NCI-H510A treated with DMSO at 0.1 percent for 48 hours (cell line): ENCODE data around the gene HOXB7.

Experiments
- DNase-seq: peaks from one replicate; lab custom pipeline; 2025; lab: John Stamatoyannopoulos, UW

Gene HOXB7

DNA sequence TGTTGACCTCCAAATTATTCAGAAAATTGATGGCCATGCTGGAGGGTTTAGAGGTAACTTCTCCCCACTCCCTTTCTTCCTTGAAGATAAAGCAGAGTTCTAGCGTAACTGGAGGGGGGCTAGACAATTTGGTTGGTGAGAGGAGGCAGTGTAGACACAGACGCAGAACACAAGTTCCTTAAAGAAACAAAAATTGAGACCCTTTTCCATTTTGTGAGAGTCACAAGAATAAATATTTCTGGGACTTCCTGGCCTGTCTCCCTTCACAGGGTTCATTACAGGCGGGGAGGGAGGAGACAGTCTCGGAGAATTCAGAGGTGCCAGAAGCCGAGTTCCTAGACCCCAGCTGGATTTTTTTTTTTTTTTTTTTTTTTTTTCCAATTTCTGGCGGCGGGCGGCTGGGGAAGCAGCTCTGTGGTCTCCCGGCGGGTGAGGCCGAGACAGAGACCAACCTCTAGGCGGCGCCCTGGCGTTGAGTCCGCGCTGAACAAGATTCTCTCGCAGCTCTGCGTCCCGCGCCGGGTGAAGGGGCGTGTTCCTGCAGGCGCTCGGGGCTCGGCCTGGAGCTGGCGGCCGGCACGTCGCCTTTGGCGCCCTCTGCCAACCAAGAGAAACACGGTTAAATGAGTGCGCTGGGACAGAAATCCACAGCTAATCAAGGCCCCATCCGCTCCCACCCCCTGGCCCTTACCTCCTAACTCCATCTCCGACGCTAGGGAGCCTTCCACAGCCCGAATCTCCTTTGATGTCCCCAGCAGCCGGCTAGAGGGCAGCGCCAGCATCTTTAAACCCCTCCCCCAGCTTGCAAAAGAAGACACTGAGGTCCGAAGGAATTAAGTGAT, 25.6 kb upstream of the HOXB7 start:
- DNase-seq = peak; percentile 42

DNA sequence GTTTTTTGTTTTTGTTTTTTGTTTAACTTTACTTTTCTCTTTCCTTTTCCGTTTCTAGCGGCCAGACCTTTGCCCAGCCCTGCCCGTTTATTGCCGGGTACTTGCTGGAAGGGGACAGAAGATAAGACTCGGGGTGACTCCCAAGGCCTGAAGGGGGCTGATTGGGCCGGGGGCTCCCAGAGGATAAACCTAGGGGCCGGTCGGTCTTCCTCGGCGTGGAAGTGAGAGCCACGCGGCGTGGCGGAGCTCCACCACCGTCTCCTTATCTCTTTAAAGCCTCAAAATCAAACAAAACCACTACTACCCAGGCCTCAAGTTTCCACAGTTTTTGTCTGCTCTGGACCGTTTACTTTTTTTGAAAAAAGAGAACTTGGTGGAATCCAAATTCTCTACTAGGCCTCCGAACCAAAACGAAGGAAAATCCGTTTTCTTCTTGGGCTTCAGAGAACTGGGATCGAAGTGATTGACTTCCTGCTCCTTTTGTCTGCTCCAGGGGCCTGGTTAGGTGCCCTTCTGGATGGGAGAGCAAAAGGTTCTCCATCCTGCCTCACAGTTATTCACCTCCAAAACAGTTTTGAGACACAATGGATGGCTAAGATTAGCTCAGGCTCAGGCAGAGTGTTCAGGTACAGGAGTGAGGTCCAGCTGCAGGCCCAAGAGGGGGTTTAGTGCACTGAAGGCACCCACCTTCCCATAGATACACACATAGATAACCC, 23.8 kb upstream of the HOXB7 start:
- DNase-seq = no peak

DNA sequence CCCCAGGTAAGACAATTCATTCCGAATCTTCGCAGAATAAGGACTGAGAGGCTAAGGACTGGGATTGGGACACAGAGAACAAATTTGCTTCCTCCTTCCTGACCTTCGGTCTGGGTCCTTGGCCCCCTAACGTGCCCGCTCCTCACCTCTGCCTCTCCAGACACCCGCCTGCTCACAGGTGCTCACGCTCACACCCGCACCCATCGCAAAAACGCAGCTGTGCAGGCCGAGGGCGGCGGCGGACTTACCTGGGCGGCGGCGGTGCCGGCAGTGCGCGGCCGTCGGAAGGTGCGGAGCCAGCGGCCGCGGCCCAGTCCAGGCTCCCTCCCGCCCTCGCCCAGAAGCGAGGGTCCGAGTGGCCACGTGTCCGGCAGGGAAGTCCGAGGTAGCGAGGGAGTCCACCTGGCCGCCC, 22.5 kb upstream of the HOXB7 start:
- DNase-seq = no peak

DNA sequence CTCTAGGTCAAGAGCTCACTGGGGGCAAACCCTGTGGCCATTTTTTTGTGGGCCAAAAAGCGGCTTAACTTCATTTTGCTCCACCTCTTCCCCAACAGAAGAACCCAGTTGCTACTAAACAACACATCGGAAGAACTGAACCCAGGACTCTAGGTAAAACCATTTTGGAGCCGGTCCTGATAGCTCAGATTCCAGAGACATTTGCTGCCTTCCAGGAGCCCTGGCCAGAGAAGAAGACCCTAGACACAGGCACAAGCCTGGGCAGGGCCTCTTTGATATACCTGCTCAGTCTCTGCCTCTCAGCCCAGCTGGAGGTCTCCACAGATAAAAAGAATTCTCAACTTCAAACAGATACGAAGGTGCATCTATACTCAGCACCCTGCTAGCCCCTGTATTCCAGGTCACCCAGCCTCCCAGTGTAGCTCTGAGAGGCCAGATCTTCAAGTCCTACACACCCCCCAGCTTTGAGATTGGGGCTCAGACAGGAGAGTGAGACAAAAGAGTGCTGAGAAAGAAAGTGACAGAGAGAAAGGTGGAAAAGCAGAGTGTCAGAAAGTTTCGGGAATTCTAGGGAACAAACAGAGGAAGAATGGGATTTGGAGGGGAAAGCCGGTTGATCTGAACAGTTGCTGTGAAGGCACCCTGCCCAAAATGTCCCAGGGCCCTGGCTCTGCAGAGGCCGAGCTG, 21.9 kb upstream of the HOXB7 start:
- DNase-seq = no peak

DNA sequence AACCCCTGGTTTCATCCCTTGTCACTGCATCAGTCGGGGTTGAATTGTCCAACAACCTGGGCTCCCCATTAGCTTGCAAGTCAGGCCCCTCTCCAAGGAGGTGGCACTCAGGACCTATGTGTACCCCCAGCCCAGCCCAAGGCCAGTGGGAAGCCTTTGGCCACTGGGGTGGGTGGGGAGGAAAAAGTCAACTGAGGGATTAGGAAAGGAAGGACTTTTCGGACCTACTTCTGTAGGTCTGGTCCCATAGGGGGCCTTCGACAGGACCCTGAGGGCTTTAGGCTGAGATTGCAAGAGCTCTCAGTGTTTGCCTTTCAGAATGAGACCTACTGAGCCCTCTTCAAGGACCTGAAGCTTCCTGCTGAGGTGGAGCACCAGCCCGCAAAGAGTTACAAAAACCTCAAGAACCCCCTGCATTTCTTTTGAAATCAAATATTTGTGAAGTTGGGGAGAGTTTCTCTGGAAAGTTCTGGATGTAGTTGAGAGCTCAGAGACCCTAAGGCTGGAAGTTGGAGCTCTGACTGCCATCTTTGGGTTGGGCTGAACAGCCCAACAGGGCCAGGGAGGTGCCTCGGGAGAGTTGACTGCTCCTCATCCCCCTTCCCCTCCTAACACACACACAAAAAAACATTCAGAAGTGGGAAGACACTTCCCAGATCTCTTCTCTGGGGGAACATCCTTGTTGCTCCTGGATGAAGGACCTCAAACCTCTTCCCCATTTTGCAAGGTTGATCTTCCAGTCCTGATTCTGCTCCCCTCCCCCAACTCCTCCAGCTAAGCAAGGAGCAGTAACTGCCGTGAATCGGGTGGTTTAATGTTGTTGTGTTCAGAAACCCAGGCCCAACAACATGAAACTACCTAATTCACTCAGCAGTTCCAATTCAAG, 21.1 kb upstream of the HOXB7 start:
- no peak for DNase-seq

DNA sequence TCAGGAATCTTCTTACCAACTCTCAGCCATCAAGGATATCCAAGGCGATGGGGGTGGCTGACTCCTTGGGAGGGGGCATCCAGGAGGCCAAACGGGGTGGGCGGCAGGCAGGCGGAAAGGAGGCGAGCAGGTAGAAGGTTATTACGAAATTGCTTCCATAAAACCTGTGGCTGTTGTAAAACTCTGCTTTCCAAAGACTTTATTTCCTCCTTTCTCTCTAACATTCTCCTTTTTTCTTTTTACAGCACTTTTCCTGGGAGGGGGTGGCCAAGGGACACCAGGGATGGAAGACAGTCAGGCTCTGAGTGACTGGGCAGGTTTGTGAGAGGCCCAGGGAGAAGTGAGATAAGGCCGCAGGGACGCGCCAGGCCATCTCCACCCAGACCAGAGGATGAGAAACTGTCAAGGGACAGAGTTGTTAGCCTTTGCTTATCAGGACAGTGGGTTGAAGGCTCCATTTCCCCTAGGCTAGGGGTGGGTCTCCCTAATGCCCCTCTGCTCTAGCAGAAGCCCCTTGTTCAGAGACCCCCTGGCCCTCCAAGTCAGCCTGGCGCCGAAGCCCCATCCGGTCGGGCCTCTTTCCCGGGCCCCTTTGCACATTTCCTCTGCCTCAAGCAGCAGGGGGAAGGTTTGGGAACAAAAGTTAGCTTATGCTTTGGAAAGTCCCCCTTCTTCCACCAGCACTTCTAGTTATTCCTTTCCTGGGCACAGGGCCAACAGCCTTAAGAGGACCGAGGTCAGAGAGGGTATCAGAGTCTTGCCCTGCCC, 20.3 kb upstream of the HOXB7 start:
- no peak for DNase-seq

DNA sequence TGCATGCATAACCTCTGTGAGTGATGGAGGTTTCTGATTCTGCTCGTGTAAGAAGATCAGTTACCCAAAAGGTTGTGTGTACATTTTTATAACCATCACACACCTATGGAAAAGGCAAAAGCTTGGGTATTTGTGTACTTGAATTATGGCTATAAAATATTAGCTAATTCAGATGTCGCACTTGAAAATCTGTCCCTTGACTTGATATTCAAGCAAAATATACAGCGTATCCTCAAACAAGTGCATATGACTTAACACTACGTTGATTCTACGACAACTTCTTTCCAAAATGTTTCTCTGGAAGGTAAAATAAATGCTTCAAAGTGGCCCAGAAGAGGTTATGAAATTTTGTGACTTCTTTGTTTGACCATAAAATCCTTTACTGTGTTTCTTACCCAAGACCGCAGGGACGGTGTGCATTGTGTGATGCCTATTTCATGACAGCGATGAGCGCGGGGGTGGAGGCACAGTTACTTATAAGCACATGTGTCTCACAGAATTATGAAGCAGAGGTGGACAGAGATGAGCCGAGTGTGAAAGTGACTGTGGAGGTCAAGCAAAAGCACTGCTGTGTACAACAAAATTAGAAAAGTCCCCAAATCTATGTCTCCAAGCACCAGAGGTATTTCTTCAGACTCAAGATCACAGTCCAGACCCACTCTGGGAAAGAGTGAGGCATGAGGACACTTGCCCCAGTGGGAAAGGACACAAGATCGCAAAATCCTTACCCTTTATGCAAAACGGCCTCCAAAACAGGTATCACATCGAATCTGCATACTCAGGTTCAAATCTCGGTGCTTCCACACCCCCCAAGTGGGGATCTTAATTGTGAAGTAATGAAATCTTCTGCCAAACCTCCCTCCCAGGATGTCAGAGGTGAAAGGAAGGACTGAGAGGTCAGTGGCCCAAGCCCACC, 19.4 kb upstream of the HOXB7 start:
- no peak for DNase-seq

DNA sequence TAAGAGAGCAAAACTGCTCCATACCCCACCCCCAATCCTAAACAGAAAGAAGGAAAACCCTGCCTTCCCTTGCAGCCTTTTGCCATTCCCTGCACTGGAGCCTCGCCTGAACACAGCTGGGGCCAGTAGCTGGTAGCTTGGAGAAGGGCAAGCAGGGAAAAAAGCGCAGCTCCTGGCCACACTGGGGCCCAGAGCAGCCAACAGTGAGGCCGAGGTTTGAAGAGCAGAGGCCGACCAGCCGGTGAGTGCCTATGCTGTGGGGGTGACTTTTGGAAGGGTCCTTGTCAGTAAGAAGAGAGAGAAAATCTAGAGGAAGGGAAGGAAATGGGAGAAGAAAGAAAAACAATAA, 18.6 kb upstream of the HOXB7 start:
- no peak for DNase-seq

DNA sequence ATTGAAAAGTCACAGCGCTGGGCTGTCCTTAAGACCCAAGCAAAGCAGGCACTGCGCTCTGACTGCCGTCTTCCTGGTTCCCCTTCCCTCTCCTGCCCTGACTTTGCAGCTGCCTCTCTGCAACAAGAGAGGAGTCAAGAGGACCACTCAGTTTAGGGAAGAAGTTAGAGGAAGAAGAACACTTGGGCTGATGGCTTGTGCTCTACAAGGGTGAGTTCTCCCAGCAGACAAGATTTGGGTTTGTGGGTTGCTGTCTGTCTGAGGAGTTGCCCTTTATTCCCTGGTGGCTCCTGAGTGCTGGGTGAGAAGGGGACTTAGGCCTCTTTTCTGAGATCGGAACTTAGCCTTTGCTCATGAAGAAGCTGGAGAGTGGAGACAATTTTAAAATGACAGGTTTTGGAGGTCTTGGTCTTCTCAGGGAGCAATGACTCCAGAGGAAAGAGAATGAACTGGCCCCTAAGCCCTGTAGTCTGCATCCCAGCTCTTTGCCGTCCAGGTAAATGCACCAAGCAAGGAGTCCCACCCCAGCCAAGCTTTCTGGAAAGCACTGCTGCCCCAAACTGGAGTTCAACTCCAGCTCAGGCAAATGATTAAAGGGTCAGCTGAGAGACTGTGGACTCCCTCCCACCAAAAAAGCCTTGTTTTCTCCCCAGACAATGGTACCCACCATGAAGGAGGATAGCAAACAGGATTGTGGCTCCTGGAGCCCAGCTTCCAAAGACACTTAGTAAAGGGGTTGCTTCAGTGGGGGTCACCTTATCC, 18.0 kb upstream of the HOXB7 start:
- DNase-seq = no peak

DNA sequence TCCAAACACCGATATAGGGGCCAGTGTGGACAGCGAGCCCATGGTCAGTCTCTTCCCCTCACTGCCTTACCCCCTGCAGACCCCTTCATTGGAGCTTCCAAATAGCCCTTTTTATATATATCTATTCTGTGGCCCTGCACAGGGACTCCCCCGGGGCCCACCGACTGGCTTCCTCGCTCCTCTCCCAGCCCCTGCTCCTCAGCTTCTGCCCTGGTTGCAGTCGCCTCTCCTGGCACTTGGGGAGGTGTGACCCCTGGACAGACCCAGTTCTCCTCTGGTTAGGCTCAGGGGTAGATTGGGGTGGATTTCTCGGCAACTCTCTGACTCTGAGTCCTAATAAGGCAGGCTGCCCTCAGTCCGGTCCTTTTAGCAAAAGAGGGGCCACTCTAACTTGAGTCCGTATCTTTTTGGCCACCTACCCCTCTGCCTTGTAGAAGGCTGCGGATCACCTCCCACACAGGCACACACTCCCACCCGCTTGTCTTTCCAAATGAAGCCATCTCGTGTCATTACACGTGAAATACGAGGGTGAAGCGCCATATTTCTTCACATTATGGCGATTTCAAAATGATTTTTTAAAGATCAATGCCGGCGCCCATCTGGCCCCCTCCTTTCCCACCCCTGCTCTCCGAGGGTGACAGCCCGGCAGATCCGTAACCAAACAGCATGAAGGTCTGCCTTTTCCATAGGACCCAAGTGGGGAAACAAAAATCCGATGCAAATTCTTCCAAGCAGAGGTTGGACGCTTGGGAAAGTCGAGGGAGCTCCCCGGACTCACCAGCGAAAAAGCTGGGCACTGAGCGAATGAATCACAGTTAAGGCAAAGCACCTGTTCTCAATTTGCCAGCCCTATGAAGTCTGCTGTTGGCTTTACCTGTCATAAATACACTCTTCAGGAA, 17.1 kb upstream of the HOXB7 start:
- DNase-seq = no peak

DNA sequence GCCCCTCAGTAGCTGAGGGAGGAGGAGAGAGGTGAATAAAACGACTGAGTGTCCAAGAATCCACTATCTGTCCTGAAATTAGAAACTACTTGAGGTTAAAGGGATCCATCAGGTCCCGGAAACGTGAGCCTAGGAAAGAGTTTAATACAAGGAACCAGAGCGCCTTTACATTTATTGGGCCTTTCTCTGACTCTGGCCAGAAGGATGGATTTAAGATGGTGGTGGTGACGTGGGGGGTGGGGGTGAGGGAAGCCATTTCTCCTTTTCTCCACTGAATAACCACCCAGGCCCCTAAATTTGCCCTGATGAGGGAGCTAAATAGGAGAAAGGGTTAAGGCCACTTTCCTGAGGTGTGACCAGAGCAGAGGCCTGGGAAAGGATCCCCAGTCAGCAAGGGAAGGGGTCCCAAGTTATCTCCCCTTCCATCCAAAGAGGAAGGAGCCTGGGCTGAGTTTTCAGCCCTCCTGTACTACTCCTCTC, 16.3 kb upstream of the HOXB7 start:
- DNase-seq = no peak

DNA sequence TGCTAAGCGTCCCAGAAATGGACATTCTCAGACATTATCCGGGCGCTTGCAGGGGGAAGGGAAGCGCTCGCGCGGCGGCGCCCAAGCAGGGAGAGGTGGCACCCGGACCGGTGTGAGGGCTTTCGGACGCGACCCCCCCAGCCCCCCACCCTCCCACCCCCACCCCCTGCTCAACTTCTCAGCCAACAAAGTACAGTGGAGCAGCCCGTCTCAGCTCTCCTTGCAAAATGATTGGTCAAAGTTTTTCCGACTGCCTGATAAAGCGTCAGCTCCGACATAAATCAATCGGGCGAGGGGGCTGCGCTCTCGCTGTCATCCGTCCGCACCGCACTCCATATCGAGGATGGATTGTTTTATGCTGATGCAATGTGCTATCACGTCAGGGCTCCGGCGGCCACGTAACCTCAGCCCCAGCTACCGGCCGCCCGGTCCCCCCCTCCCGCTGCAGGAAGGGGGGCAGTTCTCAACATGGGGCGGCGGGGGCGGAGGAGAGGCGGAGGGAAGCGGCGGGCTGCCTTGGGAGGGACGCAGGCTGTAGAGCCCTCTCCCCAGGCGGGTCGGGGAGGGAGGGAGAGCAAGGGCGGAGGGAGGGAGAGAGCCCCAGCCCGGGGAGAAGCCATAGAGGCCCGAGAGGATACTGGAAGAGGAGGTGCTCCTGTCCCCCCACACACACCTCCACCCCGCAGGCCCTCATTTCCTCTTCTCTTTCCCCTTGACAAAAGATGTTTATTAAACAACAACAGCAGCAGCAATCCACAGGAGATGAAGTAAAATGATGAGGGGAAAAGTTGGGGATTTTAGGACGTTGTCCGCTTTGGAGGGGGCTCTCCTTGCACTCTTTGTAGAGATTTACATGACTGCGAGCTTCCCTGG, 15.7 kb upstream of the HOXB7 start, which contains the start of gene HOXB9:
Gene HOXB9, minus strand, starts transcription at position 114 of the 873 bp plus-strand sequence. Its CDS starts 89 bp downstream, at position 25.
- no peak for DNase-seq

DNA sequence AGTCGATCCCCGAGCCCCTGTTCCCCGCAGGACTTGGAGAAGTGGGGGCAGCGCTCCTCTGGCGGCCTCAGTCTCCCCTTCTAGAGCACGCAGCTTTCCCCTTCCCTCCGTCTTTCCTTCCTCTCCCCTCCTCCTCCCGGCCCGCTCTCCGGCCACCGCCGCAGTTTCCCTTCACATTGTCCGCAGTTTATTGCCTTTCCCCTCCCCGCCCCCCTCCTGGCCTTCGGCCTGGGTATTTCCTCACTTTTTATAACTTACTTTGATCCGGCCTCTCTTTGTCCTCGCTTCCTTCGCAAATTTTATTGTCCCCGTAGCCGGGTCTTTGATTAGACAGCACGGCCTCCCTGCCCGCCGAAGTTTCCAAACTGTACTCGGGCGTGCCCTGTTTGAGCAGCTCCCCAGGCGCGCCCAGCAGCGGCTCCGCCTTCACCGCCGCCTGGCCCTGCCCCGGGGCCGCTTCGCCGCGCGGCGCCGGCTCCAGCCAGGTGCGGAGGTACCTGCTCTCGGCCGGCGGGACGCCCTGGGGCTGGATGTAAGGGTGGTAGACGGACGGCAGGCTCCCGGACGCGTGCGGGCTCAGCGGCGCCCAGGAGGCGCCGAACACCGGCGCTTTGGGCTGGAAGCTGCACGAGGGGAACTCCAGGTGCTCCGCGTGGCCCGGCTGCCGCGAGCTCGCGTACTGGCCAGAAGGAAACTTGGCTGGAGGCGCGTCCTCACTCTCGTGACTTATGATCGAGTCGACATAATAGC, 14.9 kb upstream of the HOXB7 start:
- no peak for DNase-seq

DNA sequence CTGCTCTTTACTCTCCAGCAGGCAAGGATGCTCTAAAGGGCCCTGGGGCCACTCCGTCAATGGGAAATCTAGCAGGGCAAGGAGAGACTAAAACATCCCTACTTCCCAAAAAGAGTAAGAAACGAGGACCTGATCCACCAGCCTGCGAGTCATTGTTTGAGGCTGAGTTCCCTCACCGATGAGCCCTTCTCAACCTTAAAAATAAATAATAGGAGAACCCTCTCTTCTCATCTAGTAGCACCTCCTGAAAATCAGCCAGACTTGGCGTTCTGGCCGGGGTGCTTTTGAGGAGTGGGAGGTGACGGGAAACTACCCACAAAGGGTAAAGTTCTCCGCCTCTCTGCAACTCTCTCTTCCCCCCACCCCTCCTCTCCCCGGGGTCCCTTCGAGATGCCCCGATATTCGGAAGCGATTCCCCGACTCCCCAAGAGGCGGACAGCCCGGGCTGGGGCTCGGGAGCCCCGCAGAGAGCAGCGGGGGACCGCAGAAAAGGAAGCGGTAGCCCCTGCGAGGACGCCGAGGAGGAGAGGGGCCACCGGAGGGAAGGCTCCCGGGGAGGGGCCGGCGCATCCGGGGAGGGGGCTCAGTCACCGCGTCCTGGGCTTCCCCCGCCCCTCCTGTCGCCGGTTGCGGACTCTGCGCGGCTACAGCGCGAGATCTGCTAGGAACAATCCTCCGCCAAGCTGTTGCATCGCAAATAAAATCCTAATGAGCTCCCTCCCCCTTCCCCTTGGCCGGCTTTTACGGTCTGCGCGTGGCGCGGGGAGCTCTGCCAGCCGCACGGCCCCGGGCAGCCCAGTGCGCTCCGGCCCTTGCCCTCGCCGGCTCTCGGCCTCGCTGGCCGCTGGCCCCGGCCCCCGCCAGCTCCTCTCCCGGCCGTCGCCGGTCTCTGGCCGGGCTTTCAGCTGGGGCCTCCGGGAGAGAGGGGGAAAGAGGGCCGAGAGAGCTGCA, 14.0 kb upstream of the HOXB7 start:
- DNase-seq = no peak

DNA sequence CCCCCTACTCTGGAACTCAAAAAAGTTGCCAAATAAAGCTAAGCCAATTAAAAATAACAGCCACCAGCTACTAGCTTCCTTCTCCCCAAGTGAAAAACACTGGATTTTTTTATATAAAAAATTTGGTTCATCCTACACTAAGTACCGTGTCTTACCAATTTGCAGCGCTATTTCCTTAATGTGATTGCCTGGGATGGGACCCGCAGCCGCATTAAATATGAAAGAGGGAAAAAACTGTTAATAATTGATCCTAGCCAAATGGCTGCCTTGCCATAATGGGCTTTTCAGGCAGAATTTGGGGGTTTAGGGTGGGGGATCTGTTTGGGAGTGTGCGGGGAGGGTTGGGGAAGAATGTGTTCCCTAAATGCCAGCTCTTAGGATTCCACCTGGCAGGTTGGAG, 13.3 kb upstream of the HOXB7 start:
- DNase-seq = no peak
